Bone marrow (tissue), 2 donors: ENCODE measurements around the gene ANP32B.
"Not testable (repeated sequence)": the region's sequence is repeated elsewhere in the genome, so short reads cannot be mapped to it uniquely, and the experiment has no call there.

ENCODE experiments used
- DNase-seq, 2 donors: peaks; one replicate each; lab custom pipeline; 2025; lab: John Stamatoyannopoulos, UW

The ANP32B gene

GRCh38 chr9:97963232-97963631 lies 19.9 kb upstream of the ANP32B start:
- DNase-seq, result no peak

- DNase-seq, result no peak
Measured at GRCh38 chr9:97964901-97965300, 18.2 kb upstream of the ANP32B start.

- DNase-seq, result no peak
Measured at GRCh38 chr9:97966493-97966892, 16.6 kb upstream of the ANP32B start.

GRCh38 chr9:97969014-97969413 lies 14.1 kb upstream of the ANP32B start:
- DNase-seq, result no peak

- DNase-seq, result no peak
Measured at GRCh38 chr9:97970165-97970564, 13.0 kb upstream of the ANP32B start.

GRCh38 chr9:97972753-97973152 lies 10.4 kb upstream of the ANP32B start:
- no peak for DNase-seq

GRCh38 chr9:97975376-97975775 lies 7.8 kb upstream of the ANP32B start:
- no peak for DNase-seq

- not testable (repeated sequence) for DNase-seq
Measured at GRCh38 chr9:97976633-97977032, 6.5 kb upstream of the ANP32B start.

GRCh38 chr9:97978371-97979130 lies 4.6 kb upstream of the ANP32B start:
- no peak for DNase-seq

GRCh38 chr9:97979788-97980478 lies 3.2 kb upstream of the ANP32B start:
- no peak for DNase-seq

- no peak for DNase-seq
Measured at GRCh38 chr9:97980479-97980803, 2.7 kb upstream of the ANP32B start.

- DNase-seq, result no peak
Measured at GRCh38 chr9:97980918-97981845, 2.0 kb upstream of the ANP32B start.

- no peak for DNase-seq
Measured at GRCh38 chr9:97981846-97982682, 1.1 kb upstream of the ANP32B start.

- no peak for DNase-seq
Measured at GRCh38 chr9:97983589-97984187, 547 bp downstream of the ANP32B start.

GRCh38 chr9:97984188-97985057 lies 1.3 kb downstream of the ANP32B start:
- DNase-seq, result peak in 1 of 2 donors; percentile 70

- no peak for DNase-seq
Measured at GRCh38 chr9:97985058-97985861, 2.1 kb downstream of the ANP32B start.

GRCh38 chr9:97987487-97987886 lies 4.3 kb downstream of the ANP32B start:
- DNase-seq, result no peak

GRCh38 chr9:97990259-97990658 lies 7.1 kb downstream of the ANP32B start:
- DNase-seq, result no peak

GRCh38 chr9:97991818-97992217 lies 8.7 kb downstream of the ANP32B start:
- DNase-seq, result no peak
